GM21737 (cell line): ENCODE measurements around the gene TIPIN.
"Not testable (repeated sequence)": the region's sequence is repeated elsewhere in the genome, so short reads cannot be mapped to it uniquely, and the experiment has no call there.

ENCODE experiments used
- ATAC-seq: cut with Tn5 transposase; IDR thresholded peaks from one replicate; pipeline ENCODE4 v1.9.1; 2021; ENCODE audit warnings: mild to moderate bottlenecking, moderate library complexity; ENCODE audit not compliant: unreplicated experiment

Gene TIPIN

GRCh38 chr15:66356359-66357236 lies at the start of gene TIPIN:
Gene TIPIN (minus strand): TSS chr15:66356685. CDS start chr15:66352947, 3,738 bp downstream.
- ATAC-seq, result peak; percentile 87

- ATAC-seq, result no peak
These were observed 49.1 kb upstream of the TIPIN start for GRCh38 chr15:66405615-66406014.

- no peak for ATAC-seq
These were observed 48.5 kb upstream of the TIPIN start for GRCh38 chr15:66405007-66405406.

GRCh38 chr15:66404532-66404931 lies 48.0 kb upstream of the TIPIN start:
- no peak for ATAC-seq

GRCh38 chr15:66404122-66404521 lies 47.6 kb upstream of the TIPIN start:
- ATAC-seq, result no peak

GRCh38 chr15:66403323-66403722 lies 46.8 kb upstream of the TIPIN start:
- no peak for ATAC-seq

- ATAC-seq, result no peak
These were observed 46.3 kb upstream of the TIPIN start for GRCh38 chr15:66402761-66403284.

- ATAC-seq, result no peak
These were observed 44.9 kb upstream of the TIPIN start for GRCh38 chr15:66401130-66402021.

GRCh38 chr15:66400351-66400774 lies 43.9 kb upstream of the TIPIN start:
- no peak for ATAC-seq

GRCh38 chr15:66399276-66399675 lies 42.8 kb upstream of the TIPIN start:
- ATAC-seq, result no peak

GRCh38 chr15:66394915-66395314 lies 38.4 kb upstream of the TIPIN start:
- no peak for ATAC-seq

GRCh38 chr15:66394472-66394871 lies 38.0 kb upstream of the TIPIN start:
- ATAC-seq, result no peak

- ATAC-seq, result not testable (repeated sequence)
These were observed 36.6 kb upstream of the TIPIN start for GRCh38 chr15:66393037-66393436.

GRCh38 chr15:66390678-66391077 lies 34.2 kb upstream of the TIPIN start:
- peak; percentile 29 for ATAC-seq

GRCh38 chr15:66389859-66390381 lies 33.4 kb upstream of the TIPIN start:
- no peak for ATAC-seq

- ATAC-seq, result no peak
These were observed 32.8 kb upstream of the TIPIN start for GRCh38 chr15:66389098-66389858.

- no peak for ATAC-seq
These were observed 32.1 kb upstream of the TIPIN start for GRCh38 chr15:66388576-66388975.

- no peak for ATAC-seq
These were observed 31.5 kb upstream of the TIPIN start for GRCh38 chr15:66388043-66388363.

GRCh38 chr15:66387163-66388042 lies 30.9 kb upstream of the TIPIN start:
- peak; percentile 10 for ATAC-seq
